ENCODE results near the gene IFNA2.
"Not testable (repeated sequence)": the region's sequence is repeated elsewhere in the genome, so short reads cannot be mapped to it uniquely, and the experiment has no call there.

The IFNA2 gene

GRCh38 chr9:21385131-21385670 is at the start of gene IFNA2:
IFNA2 (minus strand) TSS chr9:21385398; CDS start chr9:21385329, 69 bp downstream.
- DNase-seq (ENCODE audit: insufficient read length, low spot score) (no peak), FAIRE-seq (no peak)
- TF ChIP-seq POLR2A (IDR thresholded peaks at IDR 0.05; ENCODE audit: low read depth, low read length) = no peak

- DNase-seq (ENCODE audit: insufficient read length, low spot score); FAIRE-seq: not testable (repeated sequence)
These were observed 49.8 kb upstream of the IFNA2 start for GRCh38 chr9:21435015-21435383.

GRCh38 chr9:21434202-21435014 is 49.2 kb upstream of the IFNA2 start:
- DNase-seq (ENCODE audit: insufficient read length, low spot score) (no peak), FAIRE-seq (no peak)
- no peak for TF ChIP-seq POLR2A (IDR thresholded peaks at IDR 0.05; ENCODE audit: low read depth, low read length)

DNA sequence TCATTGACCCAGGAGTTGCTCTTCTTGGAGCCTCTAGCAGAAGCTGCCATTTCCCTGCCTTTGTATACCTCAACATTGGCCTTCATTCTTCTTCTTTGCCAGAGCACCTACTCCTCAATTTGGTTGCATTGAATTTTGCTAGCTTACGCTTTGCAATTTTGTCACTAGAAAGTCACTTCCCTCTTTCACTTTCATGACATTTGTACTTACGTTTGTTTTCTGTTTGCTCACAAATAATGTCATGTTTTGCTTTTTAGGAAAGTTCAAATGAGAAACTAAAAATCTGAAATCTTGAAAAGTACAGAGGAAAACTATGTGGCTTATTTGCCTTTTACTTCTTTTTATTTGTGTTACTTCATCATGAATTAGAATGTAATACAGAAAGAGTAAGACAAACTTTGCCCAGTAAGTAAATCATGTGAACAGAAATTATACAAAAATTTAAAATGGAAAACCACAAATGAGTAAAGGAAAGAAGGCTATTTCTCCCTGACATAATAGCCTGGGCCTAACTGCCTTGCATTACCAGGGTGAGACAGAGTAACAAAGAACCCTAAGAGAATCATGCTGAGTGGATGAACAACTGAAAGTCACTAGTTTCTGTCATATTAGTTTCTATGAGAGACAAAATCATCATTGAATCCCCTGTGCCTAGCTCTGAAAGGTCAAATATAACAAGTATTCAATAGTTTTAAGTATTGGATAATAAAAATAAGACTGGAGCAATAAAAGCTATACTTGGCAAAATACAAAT is 47.7 kb upstream of the IFNA2 start:
- DNase-seq (ENCODE audit: insufficient read length, low spot score) = no peak
- no peak for FAIRE-seq
- TF ChIP-seq POLR2A (IDR thresholded peaks at IDR 0.05; ENCODE audit: low read depth, low read length) = no peak

- DNase-seq (ENCODE audit: insufficient read length, low spot score) (no peak), FAIRE-seq (no peak)
- no peak for TF ChIP-seq POLR2A (IDR thresholded peaks at IDR 0.05; ENCODE audit: low read depth, low read length)
These were observed 44.0 kb upstream of the IFNA2 start for GRCh38 chr9:21429191-21429590.

GRCh38 chr9:21428235-21428634 is 43.0 kb upstream of the IFNA2 start:
- no peak for DNase-seq (ENCODE audit: insufficient read length, low spot score)
- no peak for TF ChIP-seq POLR2A (IDR thresholded peaks at IDR 0.05; ENCODE audit: low read depth, low read length)
- FAIRE-seq = no peak

- DNase-seq (ENCODE audit: insufficient read length, low spot score) (no peak), FAIRE-seq (no peak)
- no peak for TF ChIP-seq POLR2A (IDR thresholded peaks at IDR 0.05; ENCODE audit: low read depth, low read length)
These were observed 30.5 kb upstream of the IFNA2 start for GRCh38 chr9:21415493-21416267.

DNA sequence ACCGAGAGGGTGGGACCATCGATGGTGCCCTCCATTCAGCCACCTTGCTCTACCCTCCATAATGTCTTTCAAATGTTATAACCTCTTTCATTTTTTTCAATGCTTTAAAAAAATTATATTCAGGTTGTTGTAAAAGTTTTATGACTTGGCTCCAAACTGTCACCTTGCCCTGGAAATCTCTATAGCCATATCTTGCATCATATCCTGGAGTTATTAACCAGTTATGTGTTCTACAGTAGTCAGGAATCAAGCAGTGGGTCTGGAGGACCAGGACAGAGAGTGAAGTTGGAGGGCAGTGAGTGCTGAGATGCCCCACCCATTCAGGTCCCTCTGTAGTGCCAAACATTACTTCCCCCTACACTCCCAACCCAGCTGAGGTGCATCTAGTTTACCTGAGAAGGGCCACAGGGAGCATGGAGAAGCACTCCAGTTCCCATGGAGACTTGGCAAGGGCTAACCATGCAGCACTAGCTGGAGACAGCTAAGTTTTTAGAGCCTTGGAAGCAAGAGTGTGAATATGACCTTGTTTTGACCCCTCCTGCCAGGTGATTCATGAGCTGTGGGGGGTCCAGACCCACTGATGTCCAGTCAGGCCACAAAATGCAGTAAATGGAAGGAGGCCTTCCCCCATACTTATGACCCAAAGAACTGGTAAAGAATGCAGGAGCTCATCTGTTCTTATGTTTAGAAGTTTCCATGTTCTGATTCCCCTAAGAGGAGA is 29.2 kb upstream of the IFNA2 start:
- FAIRE-seq (no peak), DNase-seq (ENCODE audit: insufficient read length, low spot score) (no peak)
- TF ChIP-seq POLR2A (IDR thresholded peaks at IDR 0.05; ENCODE audit: low read depth, low read length) = no peak

DNA sequence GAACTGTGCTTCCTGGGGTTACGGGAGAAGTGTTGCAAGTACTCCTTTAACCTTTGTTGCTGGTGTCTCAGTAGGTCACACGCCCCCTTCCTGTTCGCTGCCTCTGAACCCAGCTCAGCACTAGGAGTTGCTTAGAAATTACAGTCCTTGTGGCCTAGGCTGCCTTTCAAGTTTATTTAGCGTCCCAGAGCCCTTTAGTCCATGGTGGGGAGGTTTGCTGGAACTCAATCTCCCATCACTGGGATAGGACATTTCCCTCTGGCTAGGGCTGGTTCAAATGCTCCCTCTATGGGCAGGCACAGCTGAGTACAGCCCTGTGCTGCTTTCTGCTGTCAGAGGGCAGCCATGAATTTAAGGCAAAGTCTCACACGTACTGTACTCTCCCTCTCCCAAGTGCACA is 28.4 kb upstream of the IFNA2 start:
- FAIRE-seq (no peak), DNase-seq (ENCODE audit: insufficient read length, low spot score) (no peak)
- no peak for TF ChIP-seq POLR2A (IDR thresholded peaks at IDR 0.05; ENCODE audit: low read depth, low read length)

DNA sequence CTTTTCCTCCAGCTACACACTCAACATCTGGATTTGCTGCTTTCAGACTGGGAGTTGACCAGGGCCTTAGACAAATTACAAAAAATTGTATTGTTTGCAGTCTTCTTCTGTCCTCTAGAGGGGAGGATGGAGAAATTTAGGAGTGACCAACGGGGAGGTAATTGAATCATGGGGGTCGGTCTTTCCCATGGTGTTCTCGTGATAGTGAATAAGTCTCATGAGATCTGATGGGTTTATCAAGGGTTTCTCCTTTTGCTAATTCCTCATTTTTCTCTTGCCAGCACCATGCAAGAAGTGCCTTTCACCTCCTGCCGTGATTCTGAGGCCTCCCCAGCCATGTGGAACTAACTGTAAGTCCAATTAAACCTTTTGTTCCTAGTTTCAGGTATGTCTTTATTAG is 28.0 kb upstream of the IFNA2 start:
- FAIRE-seq = no peak

GRCh38 chr9:21412107-21412506 is 26.9 kb upstream of the IFNA2 start:
- TF ChIP-seq POLR2A (IDR thresholded peaks at IDR 0.05; ENCODE audit: low read depth, low read length) = no peak
- DNase-seq (ENCODE audit: insufficient read length, low spot score) = no peak
- FAIRE-seq = no peak

More for the DNA sequence above, 28.0 kb upstream of the IFNA2 start:
- DNase-seq (ENCODE audit: insufficient read length, low spot score) = no peak
- TF ChIP-seq POLR2A (IDR thresholded peaks at IDR 0.05; ENCODE audit: low read depth, low read length) = no peak

DNA sequence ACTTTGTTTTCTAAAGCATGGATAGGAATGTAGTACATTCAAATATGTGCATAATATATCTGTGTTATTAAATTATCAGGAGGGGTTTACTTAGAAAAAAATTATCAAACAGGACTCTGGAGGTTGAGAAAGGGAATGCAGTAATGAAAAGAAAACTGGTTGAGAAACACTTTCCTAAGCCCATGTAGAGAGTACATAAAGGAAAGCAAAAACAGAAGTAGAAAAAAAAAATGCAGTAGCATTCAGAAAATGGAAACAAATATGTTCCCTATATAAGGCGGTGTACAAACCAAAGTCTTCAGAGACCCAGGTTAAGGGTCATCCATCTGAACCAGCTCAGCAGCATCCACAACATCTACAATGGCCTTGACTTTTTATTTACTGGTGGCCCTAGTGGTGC is 23.6 kb upstream of the IFNA2 start, which contains the start of gene IFNA8:
TSS of gene IFNA8 (plus strand) at position 301 of the 400 bp plus-strand sequence. CDS start at position 361, 60 bp downstream.
- DNase-seq (ENCODE audit: insufficient read length, low spot score) = no peak
- TF ChIP-seq POLR2A (IDR thresholded peaks at IDR 0.05; ENCODE audit: low read depth, low read length) = no peak
- no peak for FAIRE-seq

- DNase-seq (ENCODE audit: insufficient read length, low spot score) = no peak
- FAIRE-seq = no peak
- TF ChIP-seq POLR2A (IDR thresholded peaks at IDR 0.05; ENCODE audit: low read depth, low read length) = no peak
These were observed 18.9 kb upstream of the IFNA2 start for GRCh38 chr9:21404146-21404545.
